K562 (cell line): ENCODE data around the gene CYS1. TPM values are rescaled to one million over a fixed set of nuclear protein-coding genes. Genes with fewer than 3 reads are reported as not detected.

Source experiments
- ATF7 ChIP-seq: fragments of 450-650 bp; IDR thresholded peaks from 2 replicates; pipeline ENCODE4 v1.7.1; 2014; ENCODE audit warnings: mild to moderate bottlenecking, moderate library complexity
- DEAF1 ChIP-seq: fragments of 450-650 bp; formaldehyde crosslinking; IDR thresholded peaks from 2 replicates; pipeline ENCODE4 v1.4.0; 2020; ENCODE audit warnings: mild to moderate bottlenecking, moderate library complexity
- EGR1 ChIP-seq: fragments of 450-650 bp; conservative IDR thresholded peaks from 2 replicates; pipeline ENCODE4 v1.6.1; 2017; ENCODE audit warnings: mild to moderate bottlenecking
- HINFP ChIP-seq: fragments of 450-650 bp; conservative IDR thresholded peaks from 2 replicates; pipeline ENCODE4 v1.6.1; 2016; ENCODE audit warnings: missing genetic modification characterization, low read depth, mild to moderate bottlenecking, control low read depth, missing compliant biosample characterization
- HNRNPLL ChIP-seq: fragments of 200-400 bp; formaldehyde crosslinking; IDR thresholded peaks from 2 replicates; pipeline ENCODE4 v1.6.1; 2017; ENCODE audit warnings: low read length, low read depth, mild to moderate bottlenecking; ENCODE audit not compliant: poor library complexity, severe bottlenecking
- IFI16 ChIP-seq: fragments of 250-450 bp; sonication (Bioruptor Pico); IDR thresholded peaks from 2 replicates; pipeline ENCODE4 v2.1.2; 2022; ENCODE audit warnings: mild to moderate bottlenecking, inconsistent platforms
- KDM1A ChIP-seq, 2 experiments: fragments of 450-650 bp; IDR thresholded peaks; 2 replicates each; pipeline ENCODE4 v1.6.1; 2016; ENCODE audit warnings: mild to moderate bottlenecking in 2 of 2
- KLF13 ChIP-seq: fragments of 450-650 bp; IDR thresholded peaks from 2 replicates; pipeline ENCODE4 v1.6.1; 2016; ENCODE audit warnings: missing genetic modification characterization, low read depth, mild to moderate bottlenecking, missing compliant biosample characterization, moderate library complexity, borderline replicate concordance
- SAP30 ChIP-seq: fragments of 200-600 bp; sonication (generic); IDR thresholded peaks from 2 replicates; pipeline ENCODE4 v1.6.1; 2012; ENCODE audit warnings: borderline replicate concordance, low read depth, mild to moderate bottlenecking, moderate library complexity, low read length, control low read depth, inconsistent platforms; ENCODE audit not compliant: insufficient read depth, poor library complexity, severe bottlenecking
- SIN3B ChIP-seq: fragments of 450-650 bp; IDR thresholded peaks from 2 replicates; pipeline ENCODE4 v1.6.1; 2017; ENCODE audit warnings: low read depth, mild to moderate bottlenecking, moderate library complexity
- SRSF1 ChIP-seq: fragments of 200-400 bp; formaldehyde crosslinking; IDR thresholded peaks from 2 replicates; pipeline ENCODE4 v1.6.1; 2017; ENCODE audit warnings: mild to moderate bottlenecking, low read depth, low read length, moderate library complexity
- XRCC3 ChIP-seq: fragments of 450-650 bp; IDR thresholded peaks from 2 replicates; pipeline ENCODE4 v1.6.1; 2017; ENCODE audit warnings: mild to moderate bottlenecking, moderate library complexity
- ZNF436 ChIP-seq: fragments of 250-450, 450-650 bp; sonication (Bioruptor Pico); formaldehyde crosslinking; IDR thresholded peaks from 2 replicates; pipeline ENCODE4 v1.7.0; 2020; ENCODE audit warnings: mild to moderate bottlenecking
- ZNF507 ChIP-seq: conservative IDR thresholded peaks from 2 replicates; pipeline ENCODE4 v1.6.1; 2017; ENCODE audit warnings: missing genetic modification characterization, missing compliant biosample characterization
- ZNF707 ChIP-seq: fragments of 250-450 bp; sonication (Bioruptor Pico); conservative IDR thresholded peaks from 2 replicates; pipeline ENCODE4 v1.8.0; 2022; ENCODE audit warnings: inconsistent platforms, mild to moderate bottlenecking, moderate library complexity
- ZNF764 ChIP-seq: fragments of 250-450 bp; sonication (Bioruptor Pico); IDR thresholded peaks from 2 replicates; pipeline ENCODE4 v1.4.0; 2020; ENCODE audit warnings: low read depth, mild to moderate bottlenecking, moderate library complexity
- ZSCAN29 ChIP-seq: fragments of 450-650 bp; IDR thresholded peaks from 2 replicates; pipeline ENCODE4 v1.6.1; 2017
- polyA plus RNA-seq, 8 experiments: library from polyadenylated mRNA; depleted of rRNA in 4 of 8; stranded (reverse) in 5 of 8; unstranded in 3 of 8; fragments of >200 nt; fragmentation: Nextera tagmentation in 2 of 8; fragmentation: Illumina TruSeq in 1 of 8; extraction: Ambion mirVana in 2 of 8; extraction: Trizol in 1 of 8; gene quantifications; 2 replicates each; pipeline versions ENCODE4 v1.2.1 to v1.2.3, GENCODE V29; 2011 to 2014; ENCODE audit warnings: inconsistent platforms in 1 of 8, missing spikeins in 1 of 8
- total RNA-seq, 7 experiments: library from RNA; depleted of rRNA in 6 of 7; stranded (reverse); fragments of >200 nt in 6 of 7; fragmentation: Illumina TruSeq in 2 of 7; extraction: Trizol in 2 of 7; gene quantifications; 2 replicates each; pipeline versions ENCODE4 v1.2.1 to v1.2.3, GENCODE V29; 2011 to 2021; ENCODE audit warnings: low replicate concordance in 1 of 7
- TF ChIP-seq, protein P1 (sequence below): sonication (generic); formaldehyde crosslinking; IDR thresholded peaks from 2 replicates; pipeline ENCODE4 v1.8.1; 2022; ENCODE audit warnings: missing genetic modification reagents
- TF ChIP-seq, protein P2 (sequence below): fragments of 450-650 bp; IDR thresholded peaks from 2 replicates; pipeline ENCODE4 v1.7.0; 2016; ENCODE audit warnings: borderline replicate concordance

The CYS1 gene
- total and polyA plus RNA-seq, 9 of the 15 experiments (the other 6 are each of a cell fraction or from before 2014, with no cell fraction given): 0.11 to 0.13 TPM; not detected in 7

- no peak for TF ChIP-seq DEAF1 (CRISPR knock-in tag)
- TF ChIP-seq, protein P1, sequence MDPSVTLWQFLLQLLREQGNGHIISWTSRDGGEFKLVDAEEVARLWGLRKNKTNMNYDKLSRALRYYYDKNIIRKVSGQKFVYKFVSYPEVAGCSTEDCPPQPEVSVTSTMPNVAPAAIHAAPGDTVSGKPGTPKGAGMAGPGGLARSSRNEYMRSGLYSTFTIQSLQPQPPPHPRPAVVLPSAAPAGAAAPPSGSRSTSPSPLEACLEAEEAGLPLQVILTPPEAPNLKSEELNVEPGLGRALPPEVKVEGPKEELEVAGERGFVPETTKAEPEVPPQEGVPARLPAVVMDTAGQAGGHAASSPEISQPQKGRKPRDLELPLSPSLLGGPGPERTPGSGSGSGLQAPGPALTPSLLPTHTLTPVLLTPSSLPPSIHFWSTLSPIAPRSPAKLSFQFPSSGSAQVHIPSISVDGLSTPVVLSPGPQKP (CRISPR knock-in tag): no peak
- TF ChIP-seq HINFP (tag): no peak
- no peak for TF ChIP-seq SIN3B
- TF ChIP-seq, protein P2, sequence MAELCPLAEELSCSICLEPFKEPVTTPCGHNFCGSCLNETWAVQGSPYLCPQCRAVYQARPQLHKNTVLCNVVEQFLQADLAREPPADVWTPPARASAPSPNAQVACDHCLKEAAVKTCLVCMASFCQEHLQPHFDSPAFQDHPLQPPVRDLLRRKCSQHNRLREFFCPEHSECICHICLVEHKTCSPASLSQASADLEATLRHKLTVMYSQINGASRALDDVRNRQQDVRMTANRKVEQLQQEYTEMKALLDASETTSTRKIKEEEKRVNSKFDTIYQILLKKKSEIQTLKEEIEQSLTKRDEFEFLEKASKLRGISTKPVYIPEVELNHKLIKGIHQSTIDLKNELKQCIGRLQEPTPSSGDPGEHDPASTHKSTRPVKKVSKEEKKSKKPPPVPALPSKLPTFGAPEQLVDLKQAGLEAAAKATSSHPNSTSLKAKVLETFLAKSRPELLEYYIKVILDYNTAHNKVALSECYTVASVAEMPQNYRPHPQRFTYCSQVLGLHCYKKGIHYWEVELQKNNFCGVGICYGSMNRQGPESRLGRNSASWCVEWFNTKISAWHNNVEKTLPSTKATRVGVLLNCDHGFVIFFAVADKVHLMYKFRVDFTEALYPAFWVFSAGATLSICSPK: no peak
- no peak for TF ChIP-seq ZNF507 (tag)
- no peak for TF ChIP-seq SRSF1
- no peak for TF ChIP-seq ZSCAN29
- TF ChIP-seq XRCC3: no peak
- peak; percentile 61 for TF ChIP-seq SAP30
- TF ChIP-seq HNRNPLL: peak; percentile 23
- 0 out of 4 replicates have a peak, but pooled peaks of 1 of the 2 experiments have one; percentile 22 for TF ChIP-seq KDM1A (IDR thresholded peaks at IDR 0.05)
- TF ChIP-seq EGR1: peak; percentile 91
- TF ChIP-seq ATF7: peak; percentile 55
- no peak for TF ChIP-seq ZNF436 (CRISPR knock-in tag)
- TF ChIP-seq IFI16: no peak
- no peak for TF ChIP-seq ZNF764 (CRISPR knock-in tag)
- TF ChIP-seq KLF13 (tag): peak; percentile 47; the same call in 1 of the 2 replicates
- no peak for TF ChIP-seq ZNF707 (CRISPR knock-in tag)
Observed at GRCh38 chr2:10057231-10058107, 22.7 kb downstream of the CYS1 start (continued).
